Measurements from ENCODE around the gene PIGR. TPM values are rescaled to one million over a fixed set of nuclear protein-coding genes. Genes with fewer than 3 reads are reported as not detected.

The PIGR gene
- total RNA-seq, 6 donors from 2014 or later, result 396 to 1,034 (median 618) TPM

DNA sequence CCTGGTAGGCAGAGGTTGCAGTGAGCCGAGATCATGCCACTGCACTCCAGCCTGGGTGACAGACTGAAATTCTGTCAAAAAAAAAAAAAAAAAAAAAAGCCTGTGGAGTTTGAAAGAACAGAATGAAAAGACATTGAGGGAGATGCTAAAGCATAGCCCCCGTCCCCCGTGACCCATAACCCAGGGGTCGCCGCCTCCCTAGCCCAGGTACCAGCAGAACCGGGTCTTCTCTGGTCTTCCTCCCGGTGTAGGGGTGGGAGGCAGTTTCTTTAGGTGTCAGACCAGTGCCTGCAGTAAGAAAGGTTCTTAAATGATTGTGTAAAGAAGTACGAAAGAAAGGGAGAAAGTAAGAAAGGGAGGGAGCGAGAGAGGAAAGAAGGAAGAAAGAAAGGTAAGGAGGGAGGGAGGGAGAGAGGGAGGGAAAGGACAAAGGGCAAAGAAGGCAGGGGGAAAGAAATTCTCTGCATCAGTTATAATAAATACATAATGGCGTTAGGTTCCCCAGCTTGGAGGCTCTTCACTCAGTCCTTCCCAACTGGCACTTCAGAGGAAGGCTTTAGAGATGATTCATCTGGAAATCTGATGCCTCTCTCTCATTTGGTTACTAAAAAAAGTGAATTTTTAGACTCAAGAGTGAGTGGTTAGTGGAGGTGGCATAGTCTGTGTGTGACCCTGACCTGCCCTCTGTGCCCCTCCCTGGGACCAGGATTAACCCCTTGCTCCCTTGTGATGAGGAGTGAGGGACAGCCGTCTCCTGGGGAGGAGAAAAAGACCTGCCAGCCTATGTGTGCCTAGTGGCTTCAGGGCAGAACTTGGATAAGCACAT is 48.0 kb downstream of the PIGR start:
- ATAC-seq (ENCODE audit: low FRiP score in 2 of 2), result no peak
- Histone ChIP-seq H3K4me1 (peaks cover 8 to 26% (median 15%) of the 10 kb centered on the region in 4 donors), H3K4me3 (no peak overlapping the region), H3K9me3 (no peaks in the 10 kb centered on the region), H3K27ac (no peak overlapping the region), H3K27me3 (no peaks in the 10 kb centered on the region), H3K36me3 (no peaks in the 10 kb centered on the region)
- WGBS, 2 donors, result 74 to 83% methylated on average over 11 of the region's 11 CpGs
- TF ChIP-seq POLR2AphosphoS5 (IDR thresholded peaks at IDR 0.05) (no peak), EP300 (IDR thresholded peaks at IDR 0.05) (no peak), POLR2A (IDR thresholded peaks at IDR 0.05) (no peak)
- TF ChIP-seq, protein P1, sequence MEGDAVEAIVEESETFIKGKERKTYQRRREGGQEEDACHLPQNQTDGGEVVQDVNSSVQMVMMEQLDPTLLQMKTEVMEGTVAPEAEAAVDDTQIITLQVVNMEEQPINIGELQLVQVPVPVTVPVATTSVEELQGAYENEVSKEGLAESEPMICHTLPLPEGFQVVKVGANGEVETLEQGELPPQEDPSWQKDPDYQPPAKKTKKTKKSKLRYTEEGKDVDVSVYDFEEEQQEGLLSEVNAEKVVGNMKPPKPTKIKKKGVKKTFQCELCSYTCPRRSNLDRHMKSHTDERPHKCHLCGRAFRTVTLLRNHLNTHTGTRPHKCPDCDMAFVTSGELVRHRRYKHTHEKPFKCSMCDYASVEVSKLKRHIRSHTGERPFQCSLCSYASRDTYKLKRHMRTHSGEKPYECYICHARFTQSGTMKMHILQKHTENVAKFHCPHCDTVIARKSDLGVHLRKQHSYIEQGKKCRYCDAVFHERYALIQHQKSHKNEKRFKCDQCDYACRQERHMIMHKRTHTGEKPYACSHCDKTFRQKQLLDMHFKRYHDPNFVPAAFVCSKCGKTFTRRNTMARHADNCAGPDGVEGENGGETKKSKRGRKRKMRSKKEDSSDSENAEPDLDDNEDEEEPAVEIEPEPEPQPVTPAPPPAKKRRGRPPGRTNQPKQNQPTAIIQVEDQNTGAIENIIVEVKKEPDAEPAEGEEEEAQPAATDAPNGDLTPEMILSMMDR (IDR thresholded peaks at IDR 0.05), result no peak
- DNase-seq, result peak in 1 of 2 donors; percentile 19

DNA sequence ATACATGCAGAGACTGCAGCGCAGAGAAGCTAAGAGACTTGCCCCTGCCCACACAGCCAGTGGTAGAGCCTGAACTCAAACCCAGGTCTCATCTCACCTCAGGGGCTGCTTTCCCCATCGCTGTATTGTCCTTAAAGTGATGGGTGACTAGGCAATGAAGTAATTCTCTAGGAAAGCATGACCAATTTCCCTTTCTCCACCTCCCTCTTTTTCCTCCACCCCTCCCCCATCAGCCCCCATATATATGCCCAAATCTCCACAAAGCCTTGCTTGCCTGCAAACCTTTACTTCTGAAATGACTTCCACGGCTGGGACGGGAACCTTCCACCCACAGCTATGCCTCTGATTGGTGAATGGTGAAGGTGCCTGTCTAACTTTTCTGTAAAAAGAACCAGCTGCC is 49.1 kb downstream of the PIGR start, which contains the start of gene IL24:
Gene IL24, plus strand, starts transcription at position 269 of the 400 bp plus-strand sequence. CDS start 390 bp downstream, outside the sequence.
- Histone ChIP-seq H3K4me3 (no peak within 1 kb of the TSS), H3K27me3 (no peaks in the 10 kb centered on the region), H3K4me1 (peaks cover 8 to 30% (median 15%) of the 10 kb centered on the region in 4 donors), H3K27ac (peak within 1 kb of the TSS in 1 of 4 donors; percentile 44), H3K9me3 (no peaks in the 10 kb centered on the region), H3K36me3 (no peaks in the 10 kb centered on the region)
- ATAC-seq (ENCODE audit: low FRiP score in 2 of 2) (no peak), DNase-seq (no peak)
- TF ChIP-seq POLR2A (IDR thresholded peaks at IDR 0.05) (no peak), EP300 (IDR thresholded peaks at IDR 0.05) (no peak), POLR2AphosphoS5 (IDR thresholded peaks at IDR 0.05) (no peak)
- TF ChIP-seq, protein P1 (IDR thresholded peaks at IDR 0.05), result no peak
- 79 to 84% methylated on average over 4 of the region's 4 CpGs for WGBS, 2 donors

DNA sequence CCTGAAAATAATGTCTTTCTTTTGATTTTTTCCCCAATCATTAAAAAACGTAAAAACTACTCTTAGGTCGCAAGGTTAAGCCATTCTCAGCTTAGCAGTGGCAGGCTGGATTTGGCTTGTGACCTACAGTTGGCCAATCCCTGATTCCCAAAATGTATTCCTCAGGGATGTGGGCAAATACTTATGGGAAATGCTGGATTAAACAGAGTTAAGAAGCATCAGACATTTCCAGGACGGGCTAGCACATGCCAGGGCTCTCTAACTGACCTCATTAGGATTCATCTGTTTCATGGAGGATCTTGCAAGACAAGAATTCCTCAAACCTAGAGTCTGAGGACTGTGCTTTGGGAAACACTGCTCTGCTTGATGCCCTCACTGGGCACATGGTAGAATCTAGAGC is 50.0 kb downstream of the PIGR start:
- Histone ChIP-seq H3K27ac (peak overlapping the region in 1 of 4 donors; percentile 44), H3K27me3 (no peaks in the 10 kb centered on the region), H3K4me3 (no peak overlapping the region), H3K9me3 (no peaks in the 10 kb centered on the region), H3K4me1 (peaks cover 13 to 30% (median 18%) of the 10 kb centered on the region in 4 donors), H3K36me3 (no peaks in the 10 kb centered on the region)
- ATAC-seq (ENCODE audit: low FRiP score in 2 of 2) (no peak), DNase-seq (no peak)
- 62 to 67% methylated on average over 3 of the region's 3 CpGs for WGBS, 2 donors
- TF ChIP-seq, protein P1 (IDR thresholded peaks at IDR 0.05), result no peak
- TF ChIP-seq EP300 (IDR thresholded peaks at IDR 0.05) (no peak), POLR2A (IDR thresholded peaks at IDR 0.05) (no peak), POLR2AphosphoS5 (IDR thresholded peaks at IDR 0.05) (no peak)

GRCh38 chr1:206895837-206896242 is 50.4 kb downstream of the PIGR start:
- TF ChIP-seq, protein P1 (IDR thresholded peaks at IDR 0.05), result no peak
- peak in 1 of 4 donors; percentile 70 for TF ChIP-seq EP300 (IDR thresholded peaks at IDR 0.05)
- H3K36me3 ChIP-seq, result no peaks in the 10 kb centered on the region
- H3K9me3 ChIP-seq, result no peaks in the 10 kb centered on the region
- peaks cover 17 to 30% (median 19%) of the 10 kb centered on the region in 4 donors for H3K4me1 ChIP-seq
- 24 to 27% methylated on average over 3 of the region's 3 CpGs for WGBS, 2 donors
- no peak overlapping the region for H3K4me3 ChIP-seq
- ATAC-seq (ENCODE audit: low FRiP score in 2 of 2), result peak in 1 of 2 donors; percentile 19
- no peaks in the 10 kb centered on the region for H3K27me3 ChIP-seq
- no peak for DNase-seq
- peak overlapping the region in 2 of 4 donors; percentile 44 to 63 for H3K27ac ChIP-seq
